ENCODE results near the gene SFI1.

GRCh38 chr22:31586137-31586920 lies 90.0 kb downstream of the SFI1 start:
- TF ChIP-seq POLR2A (IDR thresholded peaks at IDR 0.05; ENCODE audit: low read depth) (no peak), CTCF (IDR thresholded peaks at IDR 0.05) (no peak), EP300 (IDR thresholded peaks at IDR 0.05) (no peak)
